ENCODE data around the gene DHX15. TPM values are rescaled to one million over a fixed set of nuclear protein-coding genes. Genes with fewer than 3 reads are reported as not detected.
A peak's percentile ranks its signal among the peaks of the same experiment; 100 is the strongest.

The DHX15 gene
- total and polyA plus RNA-seq, 12 donors = 32.9 to 69.6 (median 47.7) TPM

DNA sequence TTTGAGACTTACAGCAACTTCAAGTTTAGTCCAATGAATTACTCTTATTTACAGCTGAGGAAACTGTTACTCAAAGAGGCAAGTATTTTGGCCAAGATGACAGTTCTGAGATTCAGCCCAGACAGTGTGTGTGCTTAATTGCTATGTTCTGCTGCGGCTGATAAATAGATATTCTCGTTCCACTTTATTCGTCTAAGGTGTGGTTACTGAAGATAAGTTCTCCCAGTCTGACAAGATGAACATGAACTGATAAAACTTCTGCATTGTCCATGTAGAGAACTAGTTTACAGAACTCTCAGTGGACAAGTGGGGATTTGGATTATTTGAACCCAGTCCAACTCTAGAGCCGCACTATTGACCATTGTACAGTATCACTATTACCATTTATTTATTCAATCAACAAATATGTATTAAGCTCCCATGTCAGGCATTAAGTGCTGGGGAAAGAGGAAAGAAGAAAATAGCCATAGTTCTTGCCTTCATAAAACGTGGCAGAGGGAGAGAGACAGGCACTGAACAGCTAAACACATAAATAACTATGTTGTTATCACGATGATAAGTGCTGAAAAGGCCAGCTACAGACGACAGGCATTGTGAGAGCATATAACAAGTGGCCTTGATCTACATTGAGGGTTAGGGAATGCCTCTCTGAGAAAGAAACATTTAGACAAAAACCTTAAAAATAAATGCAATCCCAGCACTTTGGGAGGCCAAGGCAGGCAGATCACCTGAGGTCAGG lies 4.0 kb upstream of the DHX15 start:
- H3K4me3 ChIP-seq = no peak overlapping the region
- peaks cover 0 to 14% (median 5%) of the 10 kb centered on the region in 9 donors for H3K4me1 ChIP-seq
- H3K9me3 ChIP-seq = peaks cover 0 to 20% (median 0%) of the 10 kb centered on the region in 11 donors
- H3K27ac ChIP-seq = peak overlapping the region in 1 of 10 donors; percentile 7
- TF ChIP-seq, protein P1, sequence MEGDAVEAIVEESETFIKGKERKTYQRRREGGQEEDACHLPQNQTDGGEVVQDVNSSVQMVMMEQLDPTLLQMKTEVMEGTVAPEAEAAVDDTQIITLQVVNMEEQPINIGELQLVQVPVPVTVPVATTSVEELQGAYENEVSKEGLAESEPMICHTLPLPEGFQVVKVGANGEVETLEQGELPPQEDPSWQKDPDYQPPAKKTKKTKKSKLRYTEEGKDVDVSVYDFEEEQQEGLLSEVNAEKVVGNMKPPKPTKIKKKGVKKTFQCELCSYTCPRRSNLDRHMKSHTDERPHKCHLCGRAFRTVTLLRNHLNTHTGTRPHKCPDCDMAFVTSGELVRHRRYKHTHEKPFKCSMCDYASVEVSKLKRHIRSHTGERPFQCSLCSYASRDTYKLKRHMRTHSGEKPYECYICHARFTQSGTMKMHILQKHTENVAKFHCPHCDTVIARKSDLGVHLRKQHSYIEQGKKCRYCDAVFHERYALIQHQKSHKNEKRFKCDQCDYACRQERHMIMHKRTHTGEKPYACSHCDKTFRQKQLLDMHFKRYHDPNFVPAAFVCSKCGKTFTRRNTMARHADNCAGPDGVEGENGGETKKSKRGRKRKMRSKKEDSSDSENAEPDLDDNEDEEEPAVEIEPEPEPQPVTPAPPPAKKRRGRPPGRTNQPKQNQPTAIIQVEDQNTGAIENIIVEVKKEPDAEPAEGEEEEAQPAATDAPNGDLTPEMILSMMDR (IDR thresholded peaks at IDR 0.05) = no peak
- H3K36me3 ChIP-seq = no peaks in the 10 kb centered on the region
- ATAC-seq = no peak
- no peaks in the 10 kb centered on the region for H3K27me3 ChIP-seq
- WGBS, 2 donors = 34 to 50% methylated on average over 7 of the region's 7 CpGs
- intact Hi-C loops (cut with DNase I) = loop anchor here in 4 of 10 donors (10.0 kb wide), 3 partner anchors 206 to 566 kb away; partner anchors contain the start of genes SOD3 (in 3 of the 4) and CCDC149 (in 1 of the 4)
- no peak for DNase-seq

DNA sequence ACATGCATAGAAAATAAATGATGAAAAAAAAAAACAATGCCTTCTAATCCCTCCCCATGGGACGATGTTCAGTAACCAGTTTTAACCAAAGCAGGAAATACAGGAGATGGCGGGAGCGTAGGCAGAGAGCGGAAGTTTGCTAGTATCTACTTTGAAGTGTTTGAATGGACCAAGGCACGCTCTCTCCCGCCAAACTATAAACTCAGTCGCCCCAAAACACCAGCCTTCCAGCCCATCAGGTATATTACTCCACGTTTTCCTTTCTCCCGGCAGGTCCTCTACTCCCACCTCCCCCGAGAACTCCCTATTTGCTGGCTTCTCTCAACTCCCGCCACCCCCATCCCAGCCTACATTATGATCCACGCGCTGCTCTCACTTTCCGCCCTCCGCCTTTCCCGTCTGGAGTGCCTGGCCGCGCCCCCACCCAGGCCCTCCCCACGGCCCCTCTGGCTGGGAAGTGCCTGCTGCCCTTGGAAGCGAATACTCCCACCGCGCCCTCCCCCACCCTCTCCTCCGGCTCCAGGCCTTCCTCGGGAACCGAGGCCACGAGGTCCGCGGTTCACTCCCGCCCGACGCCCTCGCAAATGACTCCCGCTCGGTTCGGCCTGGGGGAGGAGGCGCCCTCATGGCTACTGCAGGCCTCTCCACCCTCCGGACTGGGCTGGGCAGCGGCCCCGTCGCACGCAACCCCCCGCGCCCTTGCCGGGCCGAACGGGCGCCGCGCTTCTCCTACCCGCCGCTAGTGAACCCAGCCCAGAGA lies 723 bp downstream of the DHX15 start:
- H3K4me3 ChIP-seq = peak overlapping the region; percentile 70 to 100 (median 94)
- no peaks in the 10 kb centered on the region for H3K27me3 ChIP-seq
- TF ChIP-seq, protein P1 (IDR thresholded peaks at IDR 0.05) = no peak
- peak; percentile 59 to 69 for DNase-seq
- no peaks in the 10 kb centered on the region for H3K9me3 ChIP-seq
- peak overlapping the region; percentile 92 to 99 (median 98) for H3K27ac ChIP-seq
- peaks cover 0 to 53% (median 49%) of the 10 kb centered on the region in 9 donors for H3K4me1 ChIP-seq
- peaks cover 0 to 13% (median 0%) of the 10 kb centered on the region in 9 donors for H3K36me3 ChIP-seq
- WGBS, 2 donors = 0 to 1% methylated on average over 50 to 51 of the region's 51 CpGs
- intact Hi-C loops (cut with DNase I) = loop anchor here in 6 of 10 donors (5.0 to 10.0 kb wide), 7 partner anchors 111 to 571 kb away; partner anchors contain the start of genes SOD3 (in 4 of the 6) and CCDC149 (in 2 of the 6)
- ATAC-seq = peak; percentile 40 to 79 (median 66)

DNA sequence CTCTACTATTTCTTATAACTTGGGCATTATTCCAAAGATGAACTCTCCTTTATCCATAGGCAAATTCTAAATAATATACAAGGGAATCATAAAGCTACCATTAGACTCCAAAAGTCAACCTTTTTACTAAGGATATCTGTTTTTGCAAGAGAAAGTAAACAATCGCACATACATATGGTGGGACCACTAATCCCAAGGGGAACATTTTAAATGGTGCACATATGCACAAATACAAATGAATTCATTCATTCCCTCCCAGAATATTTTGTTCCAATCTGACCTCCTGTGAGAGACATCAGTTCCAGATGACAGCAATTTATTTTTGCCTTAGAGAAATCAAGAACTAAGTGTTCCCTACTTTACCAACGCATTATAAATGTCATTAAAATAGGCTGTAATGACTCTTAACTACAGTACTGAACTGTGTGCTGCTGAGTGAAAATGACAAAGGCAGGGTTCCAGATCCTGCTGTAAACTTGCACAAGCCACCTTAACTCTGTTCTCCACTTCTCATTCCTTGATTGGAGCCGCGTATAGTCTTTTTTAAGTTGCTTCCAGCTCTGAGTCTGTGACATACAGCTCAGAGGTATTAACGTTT lies 2.0 kb downstream of the DHX15 start:
- DNase-seq (no peak), ATAC-seq (peak in 3 of 8 donors; percentile 5 to 67 (median 39))
- TF ChIP-seq, protein P1 (IDR thresholded peaks at IDR 0.05) = no peak

DNA sequence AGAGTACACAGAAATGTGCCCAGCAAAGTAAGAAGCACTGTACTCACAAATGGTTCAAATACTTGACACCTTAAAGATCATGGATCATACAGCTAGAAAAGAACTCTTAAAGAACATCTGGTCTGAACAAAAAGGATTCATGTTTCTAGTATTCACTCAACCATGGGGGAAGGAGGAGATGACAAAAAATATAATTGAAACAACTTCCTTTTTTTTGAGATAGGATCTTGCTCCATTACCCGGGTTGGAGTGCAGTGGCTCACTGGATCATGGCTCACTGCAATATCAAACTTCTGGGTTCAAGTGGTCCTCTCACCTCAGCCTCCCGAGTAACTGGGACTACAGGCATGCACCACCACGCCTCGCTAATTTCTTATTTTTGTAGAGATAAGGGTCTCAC lies 6.0 kb downstream of the DHX15 start:
- Histone ChIP-seq H3K4me1 (peaks cover 0 to 83% (median 71%) of the 10 kb centered on the region in 9 donors), H3K9me3 (no peaks in the 10 kb centered on the region), H3K36me3 (peaks cover 0 to 49% (median 20%) of the 10 kb centered on the region in 9 donors), H3K4me3 (no peak overlapping the region), H3K27me3 (no peaks in the 10 kb centered on the region), H3K27ac (no peak overlapping the region)
- ATAC-seq (no peak), DNase-seq (no peak)
- TF ChIP-seq, protein P1 (IDR thresholded peaks at IDR 0.05) = no peak
- WGBS, 2 donors = 84 to 86% methylated on average over 4 of the region's 4 CpGs
- intact Hi-C loops (cut with DNase I) = no loop called here

More for the DNA sequence above, 2.0 kb downstream of the DHX15 start:
- peaks cover 0 to 63% (median 62%) of the 10 kb centered on the region in 9 donors for H3K4me1 ChIP-seq
- H3K27ac ChIP-seq = peak overlapping the region in 8 of 10 donors; percentile 93 to 99 (median 98)
- intact Hi-C loops (cut with DNase I) = loop anchor here in 6 of 10 donors (5.0 to 10.0 kb wide), 7 partner anchors 110 to 572 kb away; partner anchors contain the start of genes SOD3 (in 4 of the 6) and CCDC149 (in 2 of the 6)
- H3K36me3 ChIP-seq = peaks cover 0 to 13% (median 0%) of the 10 kb centered on the region in 9 donors
- no peaks in the 10 kb centered on the region for H3K9me3 ChIP-seq
- 12 to 14% methylated on average over 5 of the region's 5 CpGs for WGBS, 2 donors
- peak overlapping the region; percentile 70 to 100 (median 94) for H3K4me3 ChIP-seq
- no peaks in the 10 kb centered on the region for H3K27me3 ChIP-seq
